NCI-H2081 (cell line): ENCODE results near the gene EYA2.
A peak's percentile ranks its signal among the peaks of the same experiment; 100 is the strongest.
"Not testable (repeated sequence)": the region's sequence is repeated elsewhere in the genome, so short reads cannot be mapped to it uniquely, and the experiment has no call there.

Experiments used
- DNase-seq, 2 experiments: peaks; one replicate each; lab custom pipeline; 2025; lab: John Stamatoyannopoulos, UW

EYA2 gene

DNA sequence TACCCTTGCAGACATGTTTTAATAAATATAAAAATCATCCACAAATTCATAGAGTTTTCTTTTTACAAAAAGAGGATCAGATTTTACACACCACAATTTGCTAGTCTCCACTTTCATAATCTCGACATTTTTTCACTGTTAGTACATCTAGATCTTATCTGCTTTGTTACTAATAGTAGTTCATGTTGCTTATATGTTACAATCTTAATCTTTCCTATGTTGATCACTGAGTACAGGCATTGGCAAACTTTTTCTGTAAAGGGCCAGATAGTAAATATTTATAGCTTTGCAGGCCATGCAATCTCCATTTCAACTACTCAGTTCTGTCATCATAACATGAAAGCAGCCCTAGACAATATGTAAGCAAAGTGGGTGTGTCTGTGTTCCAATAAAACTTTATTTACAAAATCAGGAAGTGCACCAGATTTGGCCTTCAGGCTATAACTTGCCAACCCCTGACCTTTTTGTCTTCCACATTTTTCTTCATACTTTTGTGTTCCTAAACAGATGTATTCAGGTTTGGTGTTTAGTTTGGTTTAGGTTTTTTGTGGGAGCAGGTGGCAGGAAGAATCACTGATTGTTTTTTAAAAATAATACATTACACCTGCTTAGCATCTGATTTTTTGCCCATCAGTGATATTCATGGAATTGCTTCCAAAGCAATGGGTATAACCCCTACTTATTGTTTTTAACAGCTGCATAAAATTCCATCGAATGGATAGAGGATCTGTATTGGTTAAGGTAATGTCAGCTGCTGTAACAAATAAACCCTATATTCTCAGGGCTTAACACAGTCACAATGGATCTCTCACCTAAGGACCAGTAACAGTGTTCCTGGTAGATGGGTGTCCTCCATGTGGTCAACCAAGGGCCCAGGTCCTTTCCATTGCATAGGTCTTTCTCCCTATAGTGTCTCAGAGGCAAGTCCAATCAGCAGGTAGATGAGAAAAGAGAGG, 61.2 kb downstream of the EYA2 start:
- no peak for DNase-seq

DNA sequence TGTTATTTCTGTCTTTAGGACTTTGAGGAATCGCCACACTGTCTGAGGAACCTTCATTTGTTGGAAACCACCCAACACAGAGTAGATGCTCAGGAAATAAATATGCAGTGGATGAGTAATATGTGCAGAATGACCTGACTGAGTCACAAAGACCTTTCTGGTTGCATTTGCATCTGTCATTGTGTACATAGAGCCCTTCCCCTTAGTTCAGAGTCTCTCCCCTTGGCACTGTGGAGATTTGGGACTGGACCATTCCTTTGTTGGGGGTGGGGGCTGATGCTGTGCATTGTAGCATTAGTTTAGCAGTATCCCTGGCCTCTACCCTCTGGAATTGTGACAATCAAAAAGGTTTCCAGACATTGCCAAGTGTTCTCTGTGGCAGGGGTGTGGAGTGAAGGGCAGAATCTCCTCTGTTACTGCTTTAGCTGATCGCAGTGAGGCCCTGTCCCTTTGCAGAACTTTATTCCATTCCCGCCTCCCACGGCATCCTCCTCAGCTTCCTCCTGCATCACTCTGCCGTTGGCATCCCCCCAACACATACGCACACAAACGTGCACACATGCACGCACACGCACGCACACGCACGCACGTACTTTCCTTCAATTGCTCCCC, 64.5 kb downstream of the EYA2 start:
- no peak for DNase-seq

DNA sequence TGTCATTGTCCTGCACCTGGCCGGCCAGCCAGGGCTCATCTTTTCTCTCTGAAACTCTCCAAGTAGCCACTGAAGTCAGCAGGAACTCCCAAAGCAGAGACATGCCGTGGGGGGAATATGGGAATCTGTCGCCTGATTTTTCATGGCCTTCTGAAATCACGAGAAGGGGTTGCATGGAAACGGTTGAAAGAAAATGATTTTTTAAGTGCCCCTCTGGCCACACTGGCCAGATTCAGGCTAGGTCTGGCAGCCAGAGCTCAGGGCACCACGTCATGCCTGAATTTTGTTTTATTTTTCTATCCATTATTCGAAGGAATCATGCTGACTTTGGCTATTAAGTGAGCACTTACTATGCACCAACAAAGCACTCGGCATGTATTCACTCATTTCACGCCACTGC, 65.2 kb downstream of the EYA2 start:
- no peak for DNase-seq

DNA sequence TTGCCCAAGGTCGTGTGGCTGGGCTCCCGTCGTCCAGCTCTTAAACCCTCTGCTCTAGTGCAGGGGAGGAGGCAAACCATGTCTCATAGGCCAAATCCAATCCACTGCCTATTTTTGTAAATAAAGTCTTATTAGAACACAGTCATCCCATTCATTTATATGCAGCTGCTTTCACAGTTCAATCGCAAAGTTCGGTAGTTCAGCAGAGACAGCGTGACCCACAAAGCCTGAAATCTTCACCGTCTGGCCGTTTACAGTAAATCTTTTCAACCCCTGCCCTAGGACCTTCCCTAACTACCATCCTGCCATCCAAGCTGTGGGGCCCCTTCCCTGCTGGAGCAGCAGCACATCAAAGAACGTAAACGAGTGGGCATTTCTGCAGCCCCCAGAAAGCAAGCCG, 65.9 kb downstream of the EYA2 start:
- DNase-seq: no peak

DNA sequence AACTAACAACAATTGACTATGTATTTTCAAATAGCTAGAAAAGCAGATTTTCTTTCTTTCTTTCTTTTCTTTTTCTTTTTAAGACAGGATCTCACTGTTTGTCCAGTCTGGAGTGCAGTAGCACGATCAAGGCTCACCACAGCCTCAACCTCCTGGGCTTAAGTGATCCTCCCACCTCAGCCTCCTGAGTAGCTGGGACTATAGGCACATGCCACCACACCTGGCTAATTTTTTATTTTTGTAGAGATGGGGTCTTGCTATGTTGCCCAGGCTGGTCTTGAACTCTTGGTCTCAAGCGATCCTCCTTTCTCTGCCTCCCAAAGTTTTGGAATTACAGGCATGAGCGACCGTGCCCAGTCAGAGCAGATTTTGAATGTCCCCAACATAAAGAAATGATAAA, 67.3 kb downstream of the EYA2 start:
- not testable (repeated sequence) for DNase-seq

DNA sequence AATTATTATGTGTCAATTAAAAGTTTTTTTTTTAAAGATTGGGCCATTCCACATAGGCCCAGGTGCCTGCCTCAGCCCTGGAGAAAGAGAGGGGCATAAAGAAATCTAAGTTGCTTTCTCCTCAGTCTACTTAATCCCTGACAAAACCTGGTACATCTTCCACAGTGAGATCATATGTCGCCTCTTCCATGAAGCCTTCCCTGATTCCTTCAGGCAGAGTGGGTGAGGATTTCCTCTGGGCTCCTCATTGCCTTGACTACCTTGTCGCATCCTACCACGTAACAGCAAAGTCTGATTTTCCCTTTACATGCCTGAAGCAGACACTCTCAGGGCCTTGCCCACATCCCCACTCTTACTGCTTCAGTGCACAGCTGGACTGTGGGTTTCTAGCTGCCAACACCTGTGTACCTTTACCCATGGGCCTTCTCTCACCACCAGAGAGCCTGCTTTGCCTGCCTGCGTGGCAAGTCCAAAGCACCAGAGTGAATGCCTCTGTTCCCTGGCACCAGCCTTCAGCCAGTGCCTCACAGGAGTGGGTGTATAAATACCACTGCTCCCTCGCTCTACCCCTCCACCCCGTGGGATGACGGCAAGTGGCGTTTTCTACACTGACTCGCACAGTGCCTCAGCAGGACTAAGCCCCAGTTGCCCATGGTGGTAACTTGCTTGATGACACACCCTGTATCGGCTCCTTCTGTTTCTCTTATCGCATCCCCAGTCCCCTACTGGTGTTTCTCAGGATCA, 68.0 kb downstream of the EYA2 start:
- no peak for DNase-seq

DNA sequence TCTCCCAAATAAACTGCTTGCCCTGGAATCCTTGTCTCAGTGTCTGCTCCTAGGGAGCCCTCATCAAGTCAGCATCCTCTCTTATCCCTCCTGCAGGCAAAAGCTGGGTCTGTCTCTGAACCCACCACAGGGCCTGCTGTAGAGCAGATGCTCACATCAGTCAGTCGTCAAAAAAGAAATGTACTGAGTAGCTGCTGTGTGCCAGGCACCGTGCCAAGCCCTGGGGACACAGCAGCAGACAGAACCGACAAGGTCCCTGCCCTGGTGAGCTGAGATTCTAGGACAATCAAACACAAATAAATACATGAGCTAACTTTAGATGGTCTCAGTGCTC, 68.5 kb downstream of the EYA2 start:
- peak; percentile 24 to 57 for DNase-seq

DNA sequence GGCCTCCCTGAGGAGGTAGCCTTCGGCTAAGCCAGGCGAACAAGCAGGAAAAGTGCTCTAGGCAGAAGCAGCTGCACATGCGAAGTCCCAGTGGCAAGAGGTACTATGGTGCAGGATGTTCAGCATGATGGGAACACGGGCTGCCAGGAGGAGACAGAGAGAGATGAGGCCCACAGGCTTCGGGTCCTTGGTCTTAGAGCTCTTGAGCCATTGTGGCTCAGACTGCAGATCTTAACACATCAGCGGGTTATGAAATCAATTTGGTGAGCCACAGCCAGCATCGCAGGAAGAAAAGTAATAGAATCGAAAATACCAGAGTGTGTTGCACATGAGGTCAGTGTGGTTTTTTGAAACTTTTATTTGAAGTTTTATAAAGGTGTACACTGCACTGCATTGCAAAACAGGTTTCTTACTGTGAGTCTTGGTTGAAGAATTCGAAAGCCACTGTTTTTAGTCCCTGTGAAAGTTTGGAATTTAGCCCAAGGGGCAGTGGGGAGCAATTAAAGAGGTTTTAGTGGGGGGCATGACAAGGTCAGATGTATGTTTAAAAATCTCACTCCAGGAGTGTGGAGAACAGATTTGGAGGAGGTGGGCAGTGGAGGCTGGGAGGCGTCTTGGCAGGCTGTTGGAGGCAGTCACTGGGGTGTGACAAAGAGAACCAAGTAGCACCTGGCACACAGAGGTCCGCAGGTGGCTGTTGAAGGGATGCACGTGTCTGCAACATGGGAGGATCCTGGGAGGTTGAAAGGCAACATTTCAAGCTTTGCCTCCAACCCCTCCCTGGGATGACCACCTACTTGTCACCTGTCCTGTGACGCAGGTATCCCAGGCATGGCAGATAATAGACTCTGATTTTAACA, 69.3 kb downstream of the EYA2 start:
- peak; percentile 12 to 49 for DNase-seq

DNA sequence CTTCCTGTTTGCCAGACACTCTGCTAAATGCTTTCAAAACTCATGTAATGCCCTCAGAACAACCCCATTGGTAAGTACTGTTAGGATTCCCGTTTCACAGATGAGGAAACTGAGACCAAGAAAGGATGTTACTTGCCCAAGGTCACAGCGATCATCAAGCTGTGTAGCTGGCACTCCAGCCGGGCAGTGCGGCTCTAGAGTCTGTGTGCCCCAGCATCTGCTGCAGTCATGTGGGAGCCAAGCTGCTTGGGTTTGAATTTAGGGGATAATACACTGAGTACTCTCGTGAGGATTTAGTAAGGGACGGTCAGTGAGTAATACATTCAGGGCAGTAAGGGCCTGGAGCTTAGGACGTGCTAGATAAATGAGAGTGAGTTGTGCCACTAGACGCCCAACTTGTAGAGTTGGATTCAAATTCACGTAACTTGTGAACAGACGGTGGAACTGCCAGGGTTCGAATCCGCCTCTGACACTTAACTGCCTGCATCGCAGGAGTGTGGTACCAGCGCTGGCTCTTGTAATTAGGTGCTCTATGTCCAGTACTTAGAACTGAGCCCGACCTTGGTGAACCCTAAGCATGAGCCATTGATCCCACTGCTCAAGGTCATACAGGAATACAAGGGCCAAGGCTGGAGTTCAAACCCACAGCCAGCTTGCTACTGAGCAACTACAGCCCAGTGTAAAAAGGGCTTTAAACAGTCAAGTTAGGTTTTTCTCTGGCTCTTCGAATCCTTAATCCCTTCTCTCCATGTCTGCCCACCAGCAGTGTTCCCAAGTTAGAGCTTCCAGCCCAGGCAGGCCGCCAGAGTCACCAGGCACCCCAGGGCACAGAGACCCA, 70.2 kb downstream of the EYA2 start:
- DNase-seq: no peak

DNA sequence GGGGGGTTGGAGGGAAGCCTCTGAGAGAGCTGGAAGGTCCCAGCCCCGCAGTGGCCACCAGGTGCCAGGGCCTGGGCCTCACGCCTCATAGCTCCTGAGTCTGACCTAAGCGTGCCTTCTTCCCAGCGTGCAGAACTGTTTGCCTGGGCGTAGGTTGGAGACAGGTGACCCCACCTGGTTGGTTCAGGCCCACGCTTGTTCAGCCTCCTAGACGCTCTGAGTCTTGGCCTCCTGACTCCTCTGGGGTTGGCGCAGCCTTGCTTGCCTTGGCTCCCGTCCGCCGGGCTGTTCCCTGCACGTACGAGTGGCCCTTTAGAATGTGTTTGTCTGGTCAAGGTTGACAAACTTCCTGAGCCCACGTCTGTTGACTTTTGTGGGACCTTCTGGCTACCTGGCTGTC, 70.8 kb downstream of the EYA2 start:
- peak in 1 of 2 experiments; percentile 40 for DNase-seq

DNA sequence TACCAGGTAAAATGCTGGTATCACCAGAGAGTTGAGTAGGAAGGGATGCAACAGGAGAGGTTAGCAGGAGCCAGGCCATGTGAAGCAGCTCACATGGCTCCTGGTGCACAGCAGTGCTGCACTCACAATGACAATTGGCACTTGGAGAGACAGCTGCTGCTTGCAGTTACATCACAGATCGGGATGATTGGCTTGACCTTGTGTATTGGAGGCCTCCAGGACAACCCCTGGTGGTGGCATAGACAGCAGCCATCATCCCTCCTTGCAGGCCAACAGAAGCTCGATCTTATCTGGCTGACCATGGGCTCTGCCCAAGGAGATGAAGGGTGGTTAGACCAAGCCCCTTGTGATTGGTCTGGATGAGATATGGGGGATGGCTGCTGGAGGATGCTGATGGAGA, 73.0 kb downstream of the EYA2 start:
- DNase-seq: no peak

DNA sequence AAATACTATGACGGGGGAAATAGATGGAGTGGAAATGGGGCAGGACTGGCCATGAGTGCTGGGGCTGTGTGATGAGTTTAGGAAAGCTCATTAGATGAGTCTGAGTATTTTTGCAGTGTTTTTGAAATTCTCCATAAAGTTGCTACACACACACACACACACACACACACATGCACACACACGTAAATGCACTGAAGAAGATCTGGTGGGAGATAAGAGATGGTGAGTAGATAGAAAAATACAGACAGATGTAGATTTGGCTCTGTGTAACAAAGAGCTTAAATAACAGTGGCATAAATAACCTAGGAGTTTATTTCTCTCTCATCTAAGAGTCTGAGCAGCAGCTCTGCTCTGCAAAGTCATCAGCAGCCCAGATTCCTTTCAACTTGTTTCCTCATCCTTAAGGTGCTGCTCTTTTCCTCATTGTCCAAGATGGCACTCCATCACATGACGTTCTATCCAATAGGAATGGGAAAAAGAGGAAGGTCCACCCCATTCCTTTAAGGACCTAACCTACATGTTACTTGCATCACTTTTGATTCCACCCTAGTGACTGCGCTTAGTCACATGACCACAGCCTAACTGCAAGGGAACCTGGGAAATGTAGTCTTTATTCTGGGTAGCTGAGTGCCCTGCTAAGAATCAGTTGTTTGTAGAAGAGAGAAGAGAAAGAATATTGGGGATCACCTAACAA, 76.4 kb downstream of the EYA2 start:
- no peak for DNase-seq

DNA sequence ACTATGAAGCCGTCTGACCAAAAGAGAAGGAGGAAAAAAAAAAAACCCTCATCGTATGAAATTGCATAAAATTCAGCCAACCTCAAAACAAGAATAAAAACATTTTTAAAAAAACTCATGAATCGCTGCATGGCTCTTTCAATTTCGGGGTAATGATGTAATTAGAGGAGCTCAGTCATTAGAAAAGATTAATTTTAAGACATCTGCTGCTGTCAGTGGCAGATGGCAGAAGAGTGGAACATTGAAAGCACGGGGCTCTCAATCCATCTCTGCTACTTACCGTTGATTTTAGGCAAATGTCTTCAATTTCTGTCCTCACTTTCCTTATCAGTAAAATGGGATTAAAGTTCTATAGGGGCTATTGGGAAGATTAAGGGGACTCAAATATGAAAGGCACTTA, 79.1 kb downstream of the EYA2 start:
- no peak for DNase-seq

DNA sequence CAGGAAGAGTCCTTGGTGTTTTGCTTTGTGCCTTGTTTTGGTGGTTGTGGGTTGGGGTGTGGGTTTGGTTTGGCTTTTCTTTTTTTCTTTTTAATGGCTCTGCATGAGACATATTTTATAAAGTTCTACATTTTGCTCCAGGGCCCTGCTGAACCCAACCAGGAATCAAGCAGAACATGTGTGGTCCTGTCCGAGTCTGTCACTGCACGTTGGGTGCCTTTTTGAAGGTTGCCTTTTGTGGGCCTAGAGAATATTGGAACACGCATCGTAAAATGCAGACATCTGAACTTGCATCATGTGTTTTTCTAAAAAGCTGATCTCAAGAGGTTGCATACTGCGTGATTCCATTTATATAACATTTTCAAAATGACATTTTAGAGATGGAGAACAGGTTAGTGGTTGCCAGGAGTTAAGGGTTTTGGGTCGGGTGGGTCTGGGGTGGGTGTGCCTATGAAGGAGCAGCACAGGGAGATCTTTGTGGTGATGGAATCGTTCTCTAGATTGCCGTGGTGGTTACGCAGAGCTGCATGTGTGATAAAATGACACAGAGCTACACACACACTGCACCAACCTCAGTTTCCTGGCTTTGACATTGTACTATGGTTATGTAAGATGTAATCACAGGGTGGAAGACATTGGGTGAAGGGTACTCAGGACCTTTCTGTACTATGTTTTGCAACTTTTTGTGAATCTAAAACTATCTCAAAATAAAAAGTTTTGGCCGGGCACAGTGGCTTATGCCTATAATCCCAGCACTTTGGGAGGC, 80.2 kb downstream of the EYA2 start:
- no peak for DNase-seq

DNA sequence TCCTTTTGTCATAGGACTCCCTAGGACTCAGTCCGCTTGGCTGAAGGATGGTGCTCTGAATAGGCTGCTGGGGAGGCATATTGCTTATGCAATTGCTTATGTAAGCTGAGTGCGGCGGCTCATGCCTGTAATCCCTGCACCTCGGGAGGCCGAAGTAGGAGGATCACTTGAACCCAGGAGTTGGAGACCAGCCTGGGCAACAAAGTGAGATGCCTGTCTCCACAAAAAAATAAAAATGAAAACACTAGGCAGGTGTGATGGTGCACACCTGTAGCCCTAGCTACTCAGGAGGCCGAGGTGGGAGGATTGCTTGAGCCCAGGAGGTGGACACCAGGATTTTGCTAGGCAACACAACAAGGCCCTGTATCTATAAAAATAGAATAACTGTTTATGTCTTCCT, 81.3 kb downstream of the EYA2 start:
- DNase-seq: no peak

DNA sequence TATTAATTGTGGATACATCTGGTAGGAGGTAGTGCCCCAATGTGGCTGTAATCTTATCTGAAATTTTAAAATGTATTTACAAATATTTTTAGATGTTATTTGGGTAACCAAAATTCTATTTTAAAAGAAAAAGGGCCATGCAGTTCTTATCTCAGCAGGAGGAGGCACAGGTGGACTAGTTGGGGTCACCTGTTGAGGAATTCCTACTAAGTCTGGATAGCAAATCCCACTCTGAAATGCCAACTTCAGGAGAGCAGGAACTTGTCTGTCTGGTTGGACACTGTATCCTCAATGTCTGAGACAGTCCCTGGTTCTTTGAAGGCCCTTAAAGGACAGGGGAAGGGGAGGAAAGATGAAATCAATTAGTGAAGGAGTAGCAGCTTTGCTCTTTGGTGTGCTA, 82.6 kb downstream of the EYA2 start:
- no peak for DNase-seq

DNA sequence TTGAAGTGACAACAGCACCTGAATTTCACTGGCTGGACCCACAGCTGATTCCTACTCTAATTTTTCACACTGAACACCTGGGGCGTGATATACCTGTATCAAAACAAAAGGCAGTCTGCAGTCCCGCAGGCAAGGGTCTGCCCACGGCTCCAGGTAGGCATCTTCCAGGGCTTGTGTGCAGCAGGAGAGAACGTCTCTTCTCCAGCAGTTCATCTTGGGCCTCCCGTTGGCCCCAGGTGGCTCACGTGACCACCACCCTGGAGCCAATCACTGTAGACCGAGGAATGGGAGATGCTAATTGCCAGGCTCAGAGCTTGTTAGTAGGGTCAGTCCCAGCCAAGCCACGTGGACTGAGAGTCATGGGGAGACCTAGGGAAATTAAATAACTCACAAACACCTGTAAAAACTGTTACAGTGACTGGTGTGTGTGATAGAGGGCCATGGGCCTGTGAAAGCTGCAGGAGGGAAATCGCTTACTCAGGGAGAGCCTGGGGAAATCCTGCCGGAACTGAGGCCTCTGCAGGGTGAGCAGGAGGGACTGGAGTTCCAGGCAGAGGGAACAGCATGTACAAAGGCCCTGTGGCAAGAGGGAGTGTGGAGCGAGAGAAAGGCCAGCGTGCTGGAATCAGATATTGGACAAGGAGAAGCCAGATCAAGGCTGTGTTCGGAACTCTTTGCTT, 83.4 kb downstream of the EYA2 start:
- no peak for DNase-seq

DNA sequence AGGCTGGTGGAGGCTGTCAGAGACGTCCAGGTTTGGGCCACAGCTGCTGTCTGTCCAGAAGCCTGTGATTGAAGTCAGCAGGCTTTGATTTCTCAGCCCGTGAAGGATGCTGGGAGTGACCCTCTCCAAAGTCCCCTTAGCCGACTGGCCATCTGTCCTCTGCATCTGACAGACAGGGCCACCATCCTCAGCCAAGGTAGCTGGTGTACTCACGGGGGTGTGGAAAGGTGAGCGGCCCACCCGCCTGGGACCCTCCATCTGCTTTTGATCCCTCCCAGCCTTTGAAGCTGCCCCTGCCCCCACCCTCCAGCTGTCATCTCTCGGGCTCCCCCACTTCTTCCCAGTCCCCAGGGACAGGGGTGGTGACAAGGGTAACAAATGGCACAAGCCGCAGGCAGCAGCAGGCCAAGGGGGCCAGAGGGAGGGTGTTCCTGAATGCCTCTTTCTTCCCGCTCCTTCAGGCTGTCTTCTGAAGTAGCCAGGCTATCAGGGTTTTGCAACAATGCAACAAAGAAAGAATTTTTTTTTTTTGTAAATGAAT, 84.4 kb downstream of the EYA2 start:
- DNase-seq: no peak
